ENCODE measurements around the gene MTA3.

The MTA3 gene

DNA sequence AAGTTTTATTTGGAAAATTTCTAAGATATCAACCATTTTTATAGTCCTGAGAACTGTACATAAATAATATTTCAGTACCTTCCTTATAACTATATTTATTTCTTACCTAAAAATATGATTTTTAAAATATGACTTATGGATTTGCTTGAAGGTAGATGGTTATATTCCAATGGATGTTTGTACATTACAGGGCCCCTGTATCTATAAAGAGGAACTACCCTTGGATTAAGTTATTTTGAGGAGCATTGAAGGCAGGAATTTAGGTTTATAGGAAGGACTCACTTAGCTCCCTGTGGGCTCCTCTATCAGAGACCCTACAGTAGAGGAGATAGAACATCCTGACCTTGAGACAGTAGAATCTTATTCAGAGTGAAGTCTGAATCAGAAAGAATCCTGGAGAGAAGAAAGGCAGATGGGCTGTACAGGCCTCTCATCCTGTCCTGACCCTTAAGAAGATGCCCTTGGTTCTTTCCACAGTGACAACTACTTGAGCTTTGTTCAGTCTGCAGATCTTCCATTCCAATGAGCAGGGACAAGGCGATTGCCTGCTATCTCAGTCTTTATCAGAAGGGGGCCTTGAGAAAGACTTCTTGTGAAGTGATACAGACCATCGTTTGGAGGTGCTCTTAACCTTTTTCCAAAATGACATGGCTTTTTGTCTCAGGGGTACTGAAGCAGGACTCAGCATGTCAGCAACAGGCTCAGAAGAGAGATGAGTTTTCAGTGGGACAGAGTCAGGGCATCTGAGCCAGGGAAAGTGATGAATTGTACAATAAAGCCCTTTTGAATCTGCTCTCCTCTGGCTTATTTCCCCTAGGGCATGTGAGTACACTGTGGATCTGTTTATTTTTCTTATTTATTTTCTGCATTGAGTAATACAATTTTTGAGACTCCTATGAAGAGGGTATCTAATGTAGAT, 174.6 kb downstream of the MTA3 start:
- DNase-seq, result no peak

DNA sequence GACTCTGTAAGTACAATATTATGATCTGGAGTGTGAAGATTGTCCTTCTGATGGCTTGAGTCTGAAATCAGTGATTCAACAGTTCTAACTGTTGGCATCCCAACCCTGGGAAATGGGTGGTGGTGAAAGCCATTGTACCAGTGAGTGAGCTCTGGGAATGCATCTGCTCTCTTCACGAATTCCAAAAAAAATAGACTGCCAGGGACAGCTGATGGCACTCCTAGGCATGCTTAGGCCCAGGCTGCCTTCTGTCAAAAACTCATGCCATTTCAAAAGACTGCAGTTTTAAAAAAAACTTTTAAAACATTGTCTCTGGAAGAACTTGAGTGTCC, 175.2 kb downstream of the MTA3 start:
- no peak for DNase-seq

DNA sequence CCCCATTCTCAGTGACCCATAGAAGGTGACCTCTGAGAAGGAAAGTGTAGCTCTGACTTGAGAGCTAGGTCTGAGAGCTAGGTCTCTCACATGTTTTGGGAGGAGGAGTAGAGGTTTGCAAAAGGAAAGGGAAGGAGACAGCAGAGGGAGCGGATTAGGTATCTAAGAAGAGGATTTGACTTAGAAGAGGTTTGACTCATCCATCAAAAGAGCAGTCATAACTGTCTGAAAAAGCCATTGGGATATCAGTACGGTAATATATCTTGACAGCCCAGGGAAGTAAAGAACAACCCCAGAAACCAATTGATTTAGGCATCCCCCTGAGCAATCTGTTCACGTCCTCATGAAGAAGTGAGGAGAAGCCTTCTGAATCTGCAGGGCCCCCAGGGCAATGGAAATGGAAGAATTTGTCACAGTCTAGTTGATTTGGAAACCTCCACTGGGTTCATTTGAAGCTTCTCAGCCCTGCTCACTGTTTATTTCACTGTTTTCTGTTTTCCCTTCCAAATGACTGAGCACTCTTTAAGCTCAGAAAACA, 176.2 kb downstream of the MTA3 start:
- DNase-seq, result no peak

DNA sequence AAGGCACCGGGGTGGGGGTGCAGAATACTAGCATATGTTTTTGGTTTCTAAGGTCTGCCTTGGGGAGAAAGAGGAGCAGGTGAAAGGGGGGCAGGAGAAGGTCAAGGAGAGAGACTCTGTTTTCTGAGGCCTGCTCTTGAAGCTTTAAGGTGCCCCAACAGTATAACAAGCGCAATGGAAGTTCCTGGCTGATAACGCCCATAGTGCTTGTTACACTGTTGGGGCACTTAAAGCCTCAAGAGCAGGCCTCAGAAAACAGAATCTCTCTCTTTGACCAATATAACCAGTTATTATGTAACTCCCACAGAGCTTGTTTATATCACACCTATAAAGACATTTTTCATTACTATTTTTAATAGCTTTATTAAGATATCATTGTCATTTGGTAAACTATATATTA, 179.0 kb downstream of the MTA3 start:
- no peak for DNase-seq

DNA sequence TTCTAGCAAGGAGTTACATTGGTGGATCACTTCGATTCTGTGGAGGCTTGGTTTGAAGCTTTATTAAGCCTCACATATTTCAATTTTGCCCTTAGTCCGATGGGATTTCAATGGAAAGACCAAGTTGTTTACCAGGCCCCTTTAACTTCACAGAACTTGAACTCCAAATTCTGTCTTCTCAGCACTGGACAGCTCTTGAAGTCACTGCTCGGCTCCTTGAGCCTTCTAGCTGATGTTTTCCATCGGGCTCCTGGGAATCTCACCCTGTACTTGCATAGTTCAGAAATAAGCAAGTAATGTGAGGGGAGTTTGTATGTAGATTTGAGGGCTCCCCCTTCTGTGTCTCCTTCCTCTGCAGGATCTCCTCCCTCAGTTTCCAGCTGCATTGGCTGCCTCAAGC, 180.4 kb downstream of the MTA3 start:
- no peak for DNase-seq

DNA sequence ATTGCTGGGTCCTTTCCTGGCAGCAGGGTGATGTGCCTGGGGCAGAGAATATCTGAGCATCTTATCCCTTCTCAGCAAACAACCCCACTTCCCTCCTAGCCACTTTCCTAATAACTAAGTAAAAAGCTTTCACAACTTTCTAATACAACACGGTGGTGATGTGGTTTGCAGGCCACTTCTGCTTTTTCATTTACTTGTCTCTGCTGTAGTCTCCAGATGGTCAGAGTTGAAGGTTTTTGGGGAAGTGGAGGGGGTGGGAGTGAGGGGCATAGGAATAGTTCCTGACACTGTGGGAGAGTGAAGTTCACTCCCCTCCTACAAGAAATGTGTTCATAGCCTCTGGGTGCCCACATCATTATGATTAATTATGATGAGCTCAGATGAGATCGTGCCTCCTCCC, 183.9 kb downstream of the MTA3 start:
- no peak for DNase-seq

DNA sequence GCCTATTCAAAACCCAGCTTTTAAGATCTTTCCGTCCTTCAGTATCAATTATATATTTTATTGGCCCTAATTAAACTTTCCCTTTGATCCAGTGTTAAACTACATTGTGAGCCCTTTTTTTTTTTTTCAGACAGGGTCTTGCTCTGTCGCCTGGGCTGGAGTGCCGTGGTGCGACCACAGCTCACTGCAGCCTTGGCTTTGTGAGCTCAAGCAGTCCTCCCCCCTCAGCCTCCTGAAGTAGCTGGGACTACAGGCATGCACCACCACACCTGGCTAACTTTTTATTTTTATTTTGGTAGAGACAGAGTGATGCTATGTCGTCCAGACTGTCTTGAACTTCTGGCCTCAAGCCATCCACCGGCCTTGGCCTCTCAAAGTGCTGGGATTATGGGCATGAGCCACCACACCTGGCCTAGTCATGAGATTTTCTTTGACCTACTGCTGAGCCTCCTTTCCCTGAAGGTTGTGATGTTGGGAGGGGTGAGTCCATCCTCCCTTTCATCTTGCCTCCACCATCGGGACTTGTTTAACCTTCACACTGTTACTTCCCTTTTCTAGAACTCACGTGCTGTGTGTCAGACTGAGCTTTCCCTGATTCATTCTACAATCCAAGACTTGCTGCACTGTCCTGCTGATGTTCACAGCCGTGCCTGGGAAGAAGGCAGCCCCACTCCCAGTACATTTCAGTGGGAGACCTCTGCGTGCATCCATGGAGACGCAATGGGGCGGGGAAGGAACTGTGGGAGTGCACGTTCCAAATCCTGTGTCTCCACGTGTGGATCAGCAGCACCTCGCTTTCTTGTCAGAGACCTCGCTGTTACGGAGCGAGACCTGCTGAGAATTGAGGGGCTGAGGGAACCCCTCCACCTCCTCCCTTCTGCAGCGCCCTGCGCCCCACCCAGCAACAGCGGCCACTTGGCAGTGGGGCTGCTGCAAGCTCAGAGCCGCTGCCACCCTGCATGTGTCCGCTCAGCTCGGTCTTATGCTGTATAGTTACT, 184.7 kb downstream of the MTA3 start:
- DNase-seq, result no peak

DNA sequence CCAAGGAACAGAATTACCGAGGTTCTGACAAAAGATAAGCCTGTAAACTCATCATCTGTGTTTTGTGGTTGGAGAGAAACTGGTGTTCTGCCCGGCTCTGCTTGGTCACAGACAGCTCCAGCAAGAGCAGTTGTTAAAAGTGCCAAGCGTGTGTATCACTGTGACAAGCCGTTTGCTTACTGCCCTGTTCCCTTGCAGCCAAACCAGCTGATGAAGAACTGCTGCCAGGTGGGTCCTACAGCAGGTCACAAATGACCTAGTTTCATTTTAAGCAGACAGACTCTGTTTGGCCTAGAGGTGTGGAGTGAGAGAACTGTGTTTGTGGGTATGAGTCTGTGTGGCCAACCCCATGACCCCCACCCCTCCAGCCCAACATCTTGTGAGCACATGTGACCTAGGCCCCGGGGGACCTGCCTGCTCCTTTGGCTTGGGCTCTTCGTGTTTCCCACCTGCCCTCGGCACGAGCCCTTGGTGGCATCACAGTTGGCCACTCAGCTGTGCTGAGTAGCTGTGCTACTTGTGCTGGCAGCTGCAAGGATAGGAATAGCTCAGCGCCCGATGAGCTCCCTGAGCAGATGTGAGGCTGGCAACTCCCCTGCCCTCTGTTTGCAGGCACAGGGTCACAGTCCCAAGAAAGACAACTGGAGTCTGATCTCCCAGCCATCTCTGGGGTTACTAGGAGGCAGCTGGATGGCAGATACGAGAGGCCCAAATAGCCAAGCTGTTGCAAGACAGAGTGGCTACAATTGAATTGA, 185.8 kb downstream of the MTA3 start:
- no peak for DNase-seq

DNA sequence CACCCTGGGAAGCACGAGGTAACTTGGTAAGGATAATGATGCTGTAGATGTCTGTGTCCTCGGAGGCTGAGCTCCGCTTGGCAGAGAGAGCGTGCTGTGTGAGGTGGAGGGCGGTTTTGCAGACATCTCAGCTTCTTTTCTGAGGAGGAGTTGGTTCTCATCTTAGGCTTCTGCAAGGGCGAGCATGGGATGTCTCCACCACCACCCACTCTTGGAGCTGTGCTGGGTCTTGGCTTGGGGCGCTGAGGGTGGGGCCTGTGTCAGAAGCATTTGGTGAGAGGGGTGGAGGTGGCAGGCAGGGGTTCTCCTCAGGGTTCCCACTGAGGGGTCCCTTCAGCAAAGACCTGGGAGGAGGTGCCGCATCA, 186.3 kb downstream of the MTA3 start:
- DNase-seq, result no peak

DNA sequence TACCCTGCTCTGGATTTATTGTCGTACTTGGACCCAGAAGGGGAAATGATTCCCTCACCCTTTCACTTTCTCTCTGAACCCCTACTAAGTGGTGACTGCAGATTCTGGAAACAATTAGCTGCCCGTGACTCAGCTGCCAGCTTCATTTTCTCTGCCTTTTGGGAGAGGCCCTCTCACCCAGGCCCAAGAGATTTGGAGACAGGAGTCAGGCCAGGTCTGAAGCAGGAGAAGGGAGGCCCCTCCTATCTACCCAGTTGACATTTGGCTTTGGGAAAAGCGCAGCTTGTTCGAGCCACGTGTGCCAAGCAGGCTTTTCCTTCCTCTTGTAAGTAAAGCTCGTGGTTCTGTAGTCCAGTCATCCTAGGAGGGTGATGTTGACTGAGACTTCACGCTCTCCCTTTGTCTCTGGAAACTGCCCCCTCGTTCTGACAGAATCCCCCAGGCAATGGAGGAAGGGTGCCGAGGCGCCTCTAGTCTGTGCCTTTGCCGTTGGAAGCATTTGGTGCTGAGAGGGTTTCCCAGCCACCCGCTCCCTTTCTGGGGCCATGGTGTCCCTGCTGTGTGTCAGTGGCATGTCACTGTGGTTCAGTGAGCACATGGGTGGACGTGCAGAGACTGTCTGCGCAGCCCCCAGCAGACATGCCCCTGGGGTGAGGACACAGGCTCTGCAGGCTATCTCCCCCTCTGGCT, 186.9 kb downstream of the MTA3 start:
- no peak for DNase-seq

DNA sequence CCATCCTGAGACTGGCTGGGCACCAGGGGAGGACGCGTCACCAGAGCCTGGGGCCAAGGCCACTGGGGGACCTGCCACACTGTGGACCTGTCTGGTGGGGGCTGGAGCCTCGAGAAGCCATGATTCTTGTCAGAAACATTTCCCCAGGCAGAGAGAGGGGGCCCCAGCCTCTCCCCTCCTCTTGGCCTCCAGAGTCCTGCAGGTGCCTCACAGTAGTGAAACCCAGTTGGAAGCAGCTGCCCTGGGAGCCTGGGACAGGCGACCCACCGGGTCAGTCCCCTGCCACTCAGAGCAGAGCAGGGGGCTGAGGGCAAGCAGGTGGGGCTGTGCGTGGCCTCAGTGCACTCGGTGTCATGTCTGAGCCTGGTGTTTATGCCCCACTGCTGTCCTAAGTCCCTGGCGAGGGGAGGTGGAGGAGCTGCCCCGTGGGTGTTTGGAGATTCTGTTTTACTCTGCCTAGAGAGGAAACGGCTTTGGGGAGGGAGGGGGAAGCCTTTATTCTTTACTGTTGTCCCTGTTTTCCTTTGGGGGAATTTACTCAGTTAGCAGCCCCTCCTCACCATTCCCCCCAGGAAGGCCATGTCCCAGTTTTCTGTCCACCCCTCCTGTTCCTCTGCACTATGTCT, 187.8 kb downstream of the MTA3 start:
- DNase-seq, result no peak

DNA sequence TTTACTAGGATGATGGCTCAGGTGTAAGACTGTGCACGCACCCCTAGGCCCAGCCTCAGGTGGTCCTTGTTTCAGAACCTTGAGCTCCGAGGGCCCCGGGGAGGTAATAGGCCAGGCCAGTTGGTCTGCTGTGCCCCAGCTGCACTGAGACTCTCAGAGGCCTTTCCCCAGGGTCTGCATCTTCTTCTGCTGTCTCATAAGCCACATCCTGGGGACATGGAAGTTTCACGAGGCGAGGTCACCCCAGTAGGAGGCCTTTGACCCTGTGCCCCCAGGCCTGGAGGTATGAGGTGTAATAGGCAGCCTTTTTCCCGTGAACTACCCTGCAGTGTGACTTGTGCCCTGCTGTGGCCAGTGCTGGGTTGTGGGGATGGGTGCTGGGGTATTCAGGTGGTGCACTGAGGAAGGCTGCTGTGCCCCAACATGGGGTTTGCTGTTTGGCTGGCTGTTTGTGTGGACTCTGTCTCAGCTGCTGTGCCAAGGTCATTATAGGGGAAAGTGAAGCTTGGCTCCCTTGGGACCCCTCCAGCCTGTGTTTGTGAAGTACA, 188.6 kb downstream of the MTA3 start:
- DNase-seq, result no peak

DNA sequence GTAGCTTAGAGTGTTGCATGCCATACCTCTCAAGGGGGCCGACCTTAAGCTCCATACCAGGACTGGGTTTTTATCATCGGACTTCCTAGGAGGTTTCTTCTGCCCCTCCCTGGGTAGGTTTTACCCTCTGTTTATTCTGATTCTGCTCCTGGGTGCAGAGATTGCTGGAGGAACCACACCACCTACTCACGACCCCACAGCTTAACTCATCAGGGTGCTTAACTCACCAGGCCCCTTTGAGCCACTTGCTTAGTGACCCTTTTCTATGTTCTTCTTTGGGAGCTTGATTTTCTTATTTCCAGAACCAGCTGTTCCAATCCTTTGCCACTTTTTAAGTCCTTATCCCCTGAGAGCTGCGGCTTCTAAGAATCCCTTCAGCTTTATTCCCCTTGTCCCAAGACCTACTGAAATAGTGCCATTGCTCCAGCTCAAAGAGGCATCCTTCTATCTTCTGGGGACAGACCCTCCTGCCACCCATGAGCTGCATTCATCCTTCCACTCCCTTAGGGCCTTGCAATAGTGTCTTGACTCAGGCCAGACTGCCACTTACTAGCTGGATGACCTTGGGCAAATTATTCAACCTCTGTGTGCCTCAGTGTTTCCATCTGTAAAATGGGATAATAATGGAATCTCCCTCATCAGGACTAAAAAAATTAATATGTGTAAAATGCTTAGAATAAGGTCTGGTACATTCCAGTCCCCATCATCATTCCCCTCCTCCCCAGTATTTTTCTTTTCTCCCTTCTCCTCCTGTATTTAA, 189.7 kb downstream of the MTA3 start:
- DNase-seq, result no peak

DNA sequence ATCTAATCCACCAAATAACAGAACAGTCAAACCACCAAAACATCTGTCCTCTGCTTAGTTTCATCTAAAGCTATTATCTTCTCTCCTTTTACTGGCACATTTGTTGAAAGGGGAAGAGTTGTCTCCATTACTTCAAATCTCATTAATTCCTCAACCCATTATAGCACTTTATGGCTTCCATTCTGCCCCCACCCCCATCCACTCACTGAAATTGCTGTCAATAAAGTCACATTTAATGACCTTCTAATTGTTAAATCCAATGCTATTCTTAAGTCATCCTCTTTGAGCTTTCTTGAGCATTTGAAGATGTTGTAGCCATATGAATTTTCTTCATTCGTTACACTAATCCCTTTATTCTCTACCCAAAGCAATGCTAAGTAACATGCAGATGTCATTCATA, 190.3 kb downstream of the MTA3 start:
- DNase-seq, result no peak

DNA sequence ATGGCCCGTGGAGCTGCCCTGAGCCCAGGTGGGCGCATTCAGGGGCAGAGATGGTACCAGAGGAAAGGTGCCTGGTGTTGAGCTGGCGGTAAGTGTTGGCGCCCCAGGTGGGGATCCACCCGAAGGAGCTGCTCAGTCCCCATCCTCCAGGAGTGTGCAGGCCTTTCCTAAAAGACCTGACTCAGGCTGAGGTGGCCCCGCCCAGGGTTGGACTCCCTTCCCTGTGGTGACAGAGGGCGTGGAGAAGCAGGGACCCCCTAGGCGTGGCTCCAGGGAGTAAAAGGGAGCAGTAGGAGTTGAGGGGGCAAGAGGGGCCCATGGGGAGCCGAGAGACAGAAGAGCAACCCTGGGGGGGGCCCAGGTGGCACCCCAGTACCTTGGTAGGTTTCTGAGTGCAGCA, 193.1 kb downstream of the MTA3 start:
- DNase-seq, result no peak

DNA sequence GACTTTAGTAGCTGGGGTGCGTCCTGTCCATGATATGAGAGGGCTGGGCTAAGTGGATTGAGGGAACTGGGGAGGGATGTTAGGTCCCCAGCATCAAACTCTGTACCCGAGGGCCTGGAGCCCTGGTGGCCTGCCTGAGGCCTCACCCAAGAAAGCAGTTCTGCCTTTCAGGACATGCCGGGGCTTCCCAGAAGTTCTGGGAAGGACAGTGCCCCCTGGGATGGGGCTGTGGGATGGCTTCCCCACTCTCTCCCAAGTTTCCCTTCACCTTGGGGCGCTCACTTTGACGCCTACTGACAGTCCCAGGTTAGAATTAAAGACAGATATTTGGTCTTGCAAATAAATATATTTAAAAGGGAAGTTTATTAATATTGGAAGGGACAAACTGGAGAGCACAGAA, 193.7 kb downstream of the MTA3 start:
- no peak for DNase-seq

DNA sequence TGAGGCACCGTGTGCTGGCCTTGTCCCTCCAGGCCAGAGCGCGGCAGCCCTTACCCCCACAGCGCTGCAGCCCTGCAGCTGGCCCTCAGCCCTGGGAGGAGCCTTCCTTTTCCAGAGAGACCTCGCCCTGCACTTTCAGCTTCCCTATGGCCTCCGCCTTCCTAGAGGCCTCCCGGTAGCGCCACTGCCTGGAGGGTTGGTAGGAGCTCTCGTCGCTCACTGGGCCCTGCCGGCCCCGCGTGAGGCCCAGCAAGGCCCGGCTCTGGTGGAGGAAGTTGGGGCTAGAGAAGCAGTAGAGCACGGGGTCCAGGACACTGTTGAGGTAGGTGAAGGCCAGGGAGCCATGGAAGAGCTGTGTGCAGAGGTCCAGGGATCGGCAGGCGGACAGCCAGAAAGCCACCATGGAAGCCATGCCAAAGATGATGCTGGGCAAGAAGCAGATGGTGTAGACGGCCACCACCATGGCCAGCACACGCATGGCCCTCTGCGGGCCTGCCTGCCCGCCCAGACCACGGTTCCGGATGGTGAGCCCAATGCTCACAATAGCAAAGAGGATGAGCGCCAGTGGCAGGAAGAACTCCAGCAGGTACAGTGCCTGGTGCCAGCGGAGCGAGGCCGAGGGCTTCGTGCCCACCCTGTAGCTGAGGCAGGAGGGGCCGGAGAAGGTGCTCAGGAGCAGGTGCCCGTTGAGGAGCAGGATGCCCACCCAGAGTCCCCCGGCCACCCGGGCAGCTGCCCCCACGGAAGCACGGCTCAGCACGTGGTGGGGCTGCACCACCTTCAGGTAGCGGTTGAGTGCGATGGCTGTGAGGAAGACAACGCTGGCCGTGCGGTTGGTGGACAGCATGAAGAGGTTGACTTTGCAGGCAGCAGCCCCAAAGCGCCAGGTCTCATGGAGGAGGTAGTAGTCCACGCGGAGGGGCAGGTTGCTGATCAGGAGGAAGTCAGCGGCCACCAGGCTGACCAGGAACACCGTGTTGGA, 194.7 kb downstream of the MTA3 start:
- DNase-seq, result no peak

DNA sequence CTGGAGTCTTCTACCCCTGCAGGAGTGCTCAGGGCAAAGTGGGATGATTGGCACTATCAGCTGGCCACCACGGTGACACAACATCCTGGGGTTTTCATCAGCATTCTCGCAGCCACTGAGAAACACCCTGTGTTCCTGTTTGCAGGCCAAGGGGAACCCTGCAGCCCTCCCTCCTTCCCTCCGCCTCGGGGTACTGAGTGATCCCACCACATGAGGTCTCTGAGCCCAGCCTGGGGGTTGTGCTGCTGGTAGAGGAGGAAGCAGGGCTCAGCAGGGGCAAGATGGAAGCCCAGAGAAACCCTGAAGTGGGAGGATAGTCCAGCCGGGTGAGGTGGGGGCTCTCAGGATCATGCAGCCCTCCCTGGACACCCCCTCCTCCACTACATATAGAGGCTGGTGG, 195.7 kb downstream of the MTA3 start, which contains the start of gene OXER1:
TSS of gene OXER1 (minus strand) at position 40 of the 400 bp plus-strand sequence. CDS start 73 bp downstream, outside the sequence.
- no peak for DNase-seq

DNA sequence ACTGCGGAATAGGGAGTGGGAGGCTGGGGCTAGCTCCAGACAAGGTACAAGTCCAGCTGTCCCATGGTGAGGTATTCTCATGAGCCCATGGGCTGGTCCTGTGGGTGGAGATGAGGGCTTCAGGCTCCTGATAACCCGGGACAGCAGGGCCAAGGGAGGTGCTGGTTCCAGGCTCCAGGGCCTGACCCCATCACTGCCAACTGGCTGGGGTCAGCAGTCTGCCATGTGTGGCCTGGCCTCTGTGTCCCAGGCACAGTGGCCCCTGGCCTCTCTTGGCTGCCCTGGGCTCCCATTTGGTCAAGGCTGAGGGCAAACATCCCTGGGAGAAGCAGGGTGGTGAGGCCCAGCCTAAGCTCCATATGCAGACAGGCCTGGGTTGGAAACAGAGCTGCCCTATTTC, 196.5 kb downstream of the MTA3 start:
- DNase-seq, result no peak

Data from activated gamma-delta T cell (primary cell).